ENCODE measurements around the gene CCN5.

The CCN5 gene

DNA sequence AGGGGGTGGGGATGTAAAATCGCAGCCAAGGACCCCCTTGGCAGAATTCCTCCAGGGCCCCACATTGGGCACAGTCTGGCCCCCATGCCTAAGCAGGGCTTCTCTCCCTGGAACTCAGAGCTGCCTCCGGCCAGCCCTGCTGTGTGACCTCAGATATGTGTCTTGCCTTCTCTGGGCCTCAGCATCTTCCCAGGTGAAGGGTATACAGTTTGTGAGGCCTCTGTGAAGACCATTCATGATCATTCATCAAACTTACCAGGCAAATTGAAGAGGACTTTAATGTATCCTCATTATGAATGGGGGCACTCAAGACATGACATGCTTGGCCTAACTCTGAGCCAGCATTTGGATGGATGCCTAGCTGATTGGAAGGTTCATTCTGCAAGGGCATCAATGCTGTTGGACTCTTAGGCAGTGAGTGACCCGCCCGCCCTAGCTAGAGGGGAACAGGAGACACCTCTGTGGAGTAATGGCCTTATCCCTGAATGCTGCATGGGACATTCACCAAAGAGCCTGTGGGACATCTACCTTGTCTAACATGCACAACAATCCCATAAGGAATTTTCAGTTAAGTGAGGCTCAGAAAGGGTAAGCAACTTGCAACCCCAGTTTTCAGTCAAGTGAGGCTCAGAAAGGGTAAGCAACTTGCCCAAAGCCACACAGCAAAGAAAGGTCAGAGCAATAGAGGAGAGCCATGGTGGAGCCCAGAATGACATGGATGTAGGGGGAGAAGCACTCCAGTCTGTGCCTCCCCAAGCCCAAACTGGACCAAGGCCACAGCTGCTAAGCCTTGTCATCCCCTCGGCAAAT, 535 bp downstream of the CCN5 start:
- TF ChIP-seq, protein P1, sequence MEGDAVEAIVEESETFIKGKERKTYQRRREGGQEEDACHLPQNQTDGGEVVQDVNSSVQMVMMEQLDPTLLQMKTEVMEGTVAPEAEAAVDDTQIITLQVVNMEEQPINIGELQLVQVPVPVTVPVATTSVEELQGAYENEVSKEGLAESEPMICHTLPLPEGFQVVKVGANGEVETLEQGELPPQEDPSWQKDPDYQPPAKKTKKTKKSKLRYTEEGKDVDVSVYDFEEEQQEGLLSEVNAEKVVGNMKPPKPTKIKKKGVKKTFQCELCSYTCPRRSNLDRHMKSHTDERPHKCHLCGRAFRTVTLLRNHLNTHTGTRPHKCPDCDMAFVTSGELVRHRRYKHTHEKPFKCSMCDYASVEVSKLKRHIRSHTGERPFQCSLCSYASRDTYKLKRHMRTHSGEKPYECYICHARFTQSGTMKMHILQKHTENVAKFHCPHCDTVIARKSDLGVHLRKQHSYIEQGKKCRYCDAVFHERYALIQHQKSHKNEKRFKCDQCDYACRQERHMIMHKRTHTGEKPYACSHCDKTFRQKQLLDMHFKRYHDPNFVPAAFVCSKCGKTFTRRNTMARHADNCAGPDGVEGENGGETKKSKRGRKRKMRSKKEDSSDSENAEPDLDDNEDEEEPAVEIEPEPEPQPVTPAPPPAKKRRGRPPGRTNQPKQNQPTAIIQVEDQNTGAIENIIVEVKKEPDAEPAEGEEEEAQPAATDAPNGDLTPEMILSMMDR (IDR thresholded peaks at IDR 0.05; ENCODE audit: borderline replicate concordance, control extremely low read depth, extremely low read depth, insufficient read depth, missing control alignments) = no peak
- in situ Hi-C loops (cut with MboI; ENCODE audit: low sequenced_read_pairs, unreplicated experiment) = no loop called here
- no peak for DNase-seq (ENCODE audit: low spot score)

DNA sequence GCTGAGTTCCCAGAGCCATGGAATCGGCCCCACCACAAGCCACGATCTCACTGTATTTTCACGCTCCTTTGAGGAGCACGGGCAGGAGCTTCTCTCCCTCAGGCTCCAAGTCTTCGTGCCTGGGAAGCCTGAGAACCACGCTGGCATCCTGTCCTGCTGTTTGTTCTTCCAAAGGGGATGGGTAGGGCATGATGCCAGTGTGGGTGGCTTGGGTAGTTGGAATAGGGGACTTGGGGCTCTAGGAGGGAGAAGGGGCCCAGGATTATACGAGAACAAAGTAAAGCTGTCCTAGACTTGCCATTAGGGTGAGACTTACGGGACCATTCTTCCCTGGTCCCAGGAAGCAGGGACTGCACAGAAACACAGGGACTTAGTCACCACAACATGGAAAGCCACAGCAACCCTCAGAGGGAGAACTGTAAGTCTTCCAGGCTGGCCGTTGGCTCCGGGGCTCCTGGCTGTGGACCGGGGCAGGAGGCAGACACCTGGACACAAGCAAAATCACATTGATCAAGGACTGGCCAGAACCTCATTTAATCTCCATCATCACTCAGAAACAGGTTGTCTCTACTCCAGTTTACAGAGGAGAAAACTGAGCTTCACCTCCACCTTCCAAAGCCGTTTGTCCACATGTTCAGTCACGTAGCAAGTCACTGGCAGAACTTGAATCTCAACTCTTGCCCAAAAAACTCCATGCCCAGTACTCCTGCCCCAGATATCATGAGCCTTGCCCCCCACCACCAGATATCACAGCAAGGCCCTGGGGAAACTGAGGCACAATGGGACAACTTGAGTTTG, 1.3 kb downstream of the CCN5 start:
- no peak for DNase-seq (ENCODE audit: low spot score)
- in situ Hi-C loops (cut with MboI; ENCODE audit: low sequenced_read_pairs, unreplicated experiment) = no loop called here
- TF ChIP-seq, protein P1 (IDR thresholded peaks at IDR 0.05; ENCODE audit: borderline replicate concordance, control extremely low read depth, extremely low read depth, insufficient read depth, missing control alignments) = no peak

DNA sequence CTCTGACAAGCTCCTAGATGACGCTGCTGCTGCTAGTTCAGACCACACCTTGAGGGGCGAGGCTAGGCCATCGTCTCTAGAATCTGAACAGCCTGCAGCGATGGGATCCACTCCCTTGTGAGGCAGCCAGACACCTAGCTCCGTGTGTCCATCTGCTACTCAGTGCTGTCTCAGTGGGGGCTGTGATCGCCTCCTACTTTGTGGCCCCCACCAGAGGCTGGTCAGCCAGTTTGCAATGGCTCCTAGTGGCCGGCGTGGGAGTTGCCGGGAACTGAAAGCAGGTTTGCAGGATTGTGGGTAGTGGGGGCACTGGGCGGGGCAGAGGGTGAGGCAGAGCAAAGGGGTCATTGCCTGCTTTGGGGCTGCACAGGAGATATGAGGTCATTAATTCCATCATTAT, 2.8 kb downstream of the CCN5 start:
- in situ Hi-C loops (cut with MboI; ENCODE audit: low sequenced_read_pairs, unreplicated experiment) = no loop called here
- TF ChIP-seq, protein P1 (IDR thresholded peaks at IDR 0.05; ENCODE audit: borderline replicate concordance, control extremely low read depth, extremely low read depth, insufficient read depth, missing control alignments) = no peak
- DNase-seq (ENCODE audit: low spot score) = no peak

DNA sequence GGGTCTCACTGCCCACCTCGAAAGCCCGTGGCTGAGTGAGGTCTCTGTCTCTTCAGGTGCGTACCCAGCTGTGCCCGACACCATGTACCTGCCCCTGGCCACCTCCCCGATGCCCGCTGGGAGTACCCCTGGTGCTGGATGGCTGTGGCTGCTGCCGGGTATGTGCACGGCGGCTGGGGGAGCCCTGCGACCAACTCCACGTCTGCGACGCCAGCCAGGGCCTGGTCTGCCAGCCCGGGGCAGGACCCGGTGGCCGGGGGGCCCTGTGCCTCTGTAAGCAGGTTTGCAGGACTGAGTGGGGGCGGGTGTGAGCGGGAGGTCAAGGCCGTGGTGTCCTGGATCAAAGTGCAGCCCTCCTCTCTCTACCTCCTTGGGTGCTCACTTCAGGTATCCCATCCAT, 4.7 kb downstream of the CCN5 start:
- DNase-seq (ENCODE audit: low spot score) = no peak
- TF ChIP-seq, protein P1 (IDR thresholded peaks at IDR 0.05; ENCODE audit: borderline replicate concordance, control extremely low read depth, extremely low read depth, insufficient read depth, missing control alignments) = no peak
- in situ Hi-C loops (cut with MboI; ENCODE audit: low sequenced_read_pairs, unreplicated experiment) = loop anchor here (5.0 kb wide), 1 partner anchor 33 kb away; no protein-coding TSS in a partner anchor

DNA sequence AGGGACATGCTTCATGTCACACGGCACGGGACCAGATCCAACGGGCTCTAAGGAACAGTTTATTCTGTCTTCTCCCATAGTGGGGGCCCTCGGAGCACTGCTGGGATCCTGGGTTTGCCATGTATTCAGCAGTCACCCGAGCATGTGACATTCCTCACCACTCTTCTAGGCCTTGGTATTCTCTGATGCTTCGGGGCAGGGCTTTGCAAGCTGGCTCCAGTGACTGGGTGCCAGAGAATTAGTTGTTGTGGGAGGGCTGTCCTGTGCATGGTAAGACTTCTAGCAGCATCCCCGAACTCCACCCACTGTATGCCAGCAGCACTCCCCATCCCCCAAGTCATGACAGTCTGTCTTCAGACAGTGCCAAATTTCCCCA, 5.4 kb downstream of the CCN5 start:
- no peak for DNase-seq (ENCODE audit: low spot score)
- TF ChIP-seq, protein P1 (IDR thresholded peaks at IDR 0.05; ENCODE audit: borderline replicate concordance, control extremely low read depth, extremely low read depth, insufficient read depth, missing control alignments) = no peak
- in situ Hi-C loops (cut with MboI; ENCODE audit: low sequenced_read_pairs, unreplicated experiment) = loop anchor here (5.0 kb wide), 1 partner anchor 33 kb away; no protein-coding TSS in a partner anchor

DNA sequence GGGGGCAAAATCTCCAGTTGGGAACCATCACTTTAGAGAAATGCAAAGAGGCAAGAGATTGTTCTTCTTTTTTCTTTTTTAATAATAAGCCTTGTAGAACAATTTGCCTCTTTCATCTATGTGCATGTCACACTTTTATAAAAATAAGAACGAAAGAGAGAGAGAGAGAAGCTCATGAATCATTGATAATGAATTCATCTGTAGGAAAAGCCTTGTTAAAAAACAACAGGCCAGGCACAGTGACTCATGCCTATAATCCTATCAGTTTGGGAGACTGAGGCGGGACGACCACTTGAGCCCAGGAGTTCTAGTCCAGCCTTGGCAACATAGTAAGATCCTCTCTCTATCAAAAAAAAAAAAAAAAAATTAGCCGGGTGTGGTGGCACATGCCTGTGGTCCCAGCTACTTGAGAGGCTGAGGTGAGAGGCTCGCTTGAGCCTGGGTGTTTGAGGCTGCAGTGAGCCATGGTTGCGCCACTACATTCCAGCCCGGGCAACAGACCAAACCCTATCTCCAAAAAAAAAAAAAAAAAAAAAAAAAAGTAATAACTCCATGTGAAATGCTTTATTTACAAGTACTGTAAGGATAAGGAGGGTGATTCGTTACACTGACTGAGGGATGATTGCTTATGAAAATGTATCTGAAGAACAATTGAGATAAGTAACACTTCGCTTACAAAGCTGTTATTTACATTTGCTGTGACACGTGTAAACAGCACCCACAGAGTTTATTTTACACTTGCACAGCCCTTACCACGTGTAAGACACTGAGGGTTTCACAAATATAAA, 6.0 kb downstream of the CCN5 start:
- DNase-seq (ENCODE audit: low spot score) = no peak
- in situ Hi-C loops (cut with MboI; ENCODE audit: low sequenced_read_pairs, unreplicated experiment) = loop anchor here (5.0 kb wide), 1 partner anchor 34 kb away; no protein-coding TSS in a partner anchor

More for the DNA sequence above, 6.0 kb downstream of the CCN5 start:
- TF ChIP-seq, protein P1 (IDR thresholded peaks at IDR 0.05; ENCODE audit: borderline replicate concordance, control extremely low read depth, extremely low read depth, insufficient read depth, missing control alignments) = no peak

Measured in GM13976 (cell line).